Caki2 (cell line): ENCODE measurements around the gene SMAD2. TPM values are rescaled to one million over a fixed set of nuclear protein-coding genes. Genes with fewer than 3 reads are reported as not detected.
"Not testable (repeated sequence)": the region's sequence is repeated elsewhere in the genome, so short reads cannot be mapped to it uniquely, and the experiment has no call there.

Experiments
- DNase-seq: peaks from one replicate; pipeline ENCODE4 v3.0.0-alpha.2; 2015; ENCODE audit warnings: low read depth
- in situ Hi-C: cut with HindIII; loops from 2 replicates; pipeline ENCODE4 v1.10.0; 2016; ENCODE audit warnings: low sequenced_read_pairs, low pct_unique_long_range_greater_than_20kb, mixed read lengths
- total RNA-seq: library from RNA; depleted of rRNA; stranded (reverse); fragments of >200 nt; shearing (Covaris generic); gene quantifications from 2 replicates; pipeline ENCODE4 v1.2.3, GENCODE V29; 2014; ENCODE audit warnings: low replicate concordance

The SMAD2 gene
- total RNA-seq, 1 experiment from 2014 or later, result 48.9 TPM

- in situ Hi-C loops, result no loop called here
- no peak for DNase-seq
These were observed 59.2 kb downstream of the SMAD2 start for GRCh38 chr18:47871288-47871687.

DNA sequence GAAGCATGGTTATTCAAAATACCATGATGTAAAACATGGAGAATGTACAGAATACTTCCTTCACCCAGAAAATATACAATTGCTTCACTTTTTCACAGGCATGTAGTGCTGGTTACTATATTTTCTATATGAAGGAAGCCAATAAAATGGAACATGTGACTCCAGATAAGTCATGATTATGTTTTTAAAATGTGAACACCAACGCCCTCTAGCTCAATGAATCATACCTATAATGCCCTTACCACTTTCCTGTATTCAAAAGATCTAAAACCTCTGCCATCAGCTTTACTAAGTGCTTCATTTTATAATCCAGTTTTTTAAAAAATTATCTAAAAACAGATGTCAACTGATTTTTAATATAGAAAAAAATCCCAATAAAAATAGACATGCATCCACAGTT, 59.9 kb downstream of the SMAD2 start:
- in situ Hi-C loops, result no loop called here
- no peak for DNase-seq

DNA sequence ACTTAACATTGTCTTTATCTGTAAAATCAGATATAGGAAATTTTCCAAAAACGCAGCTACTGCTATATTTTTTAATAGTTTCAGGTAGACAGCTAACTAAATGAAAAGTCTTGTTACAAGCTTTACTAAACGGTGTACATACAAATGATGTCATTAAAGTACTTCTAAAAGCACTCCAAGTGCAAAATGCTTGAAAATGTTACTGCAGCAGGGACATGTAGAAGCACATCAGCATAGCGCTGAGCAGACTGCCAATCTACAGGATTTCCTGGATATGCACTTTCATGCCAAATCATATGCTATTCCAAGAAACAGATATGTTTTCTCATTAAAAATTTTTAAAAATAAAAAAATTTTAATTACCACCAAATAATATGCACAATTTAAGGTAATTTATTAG, 61.7 kb downstream of the SMAD2 start:
- in situ Hi-C loops, result no loop called here
- DNase-seq, result no peak

- no peak for DNase-seq
- in situ Hi-C loops, result no loop called here
These were observed 65.3 kb downstream of the SMAD2 start for GRCh38 chr18:47865183-47865582.

DNA sequence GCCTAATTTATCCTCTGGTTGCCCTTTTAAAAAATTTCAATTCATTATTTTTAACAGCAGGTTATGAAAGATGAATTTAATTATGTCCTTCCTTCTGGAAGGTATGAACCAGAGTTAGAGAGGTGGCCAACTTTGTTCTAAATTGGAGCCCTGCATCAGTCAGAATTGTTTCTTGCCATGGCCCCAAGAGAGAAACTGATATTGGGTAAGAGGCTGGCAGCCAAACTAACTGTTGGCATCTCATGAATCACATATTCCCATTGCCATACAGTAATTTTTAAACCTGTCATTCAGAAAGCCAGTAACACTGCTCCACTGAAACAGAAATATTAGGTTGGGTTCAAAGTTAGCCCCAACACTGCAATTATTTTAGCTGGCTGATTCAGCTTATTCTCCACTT, 67.4 kb downstream of the SMAD2 start:
- no peak for DNase-seq
- in situ Hi-C loops, result no loop called here

DNA sequence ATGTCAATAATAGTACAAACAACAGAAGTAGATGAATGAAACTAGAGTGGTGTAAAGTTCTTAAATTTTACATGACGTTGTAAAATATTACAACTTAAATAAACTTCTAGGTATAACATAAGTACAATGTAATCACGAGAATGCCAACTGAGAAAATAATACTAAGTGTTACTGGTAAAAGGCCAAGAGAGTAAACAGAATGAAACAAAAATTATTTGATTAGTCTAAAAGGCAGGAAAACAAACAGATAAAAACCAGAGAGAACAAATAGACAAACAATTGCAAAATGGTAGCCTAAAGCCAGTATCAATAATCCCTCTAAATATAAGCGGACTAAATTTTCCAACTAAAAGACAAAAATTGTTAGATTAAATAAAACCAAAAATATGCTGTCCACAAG, 71.9 kb downstream of the SMAD2 start:
- in situ Hi-C loops, result no loop called here

DNA sequence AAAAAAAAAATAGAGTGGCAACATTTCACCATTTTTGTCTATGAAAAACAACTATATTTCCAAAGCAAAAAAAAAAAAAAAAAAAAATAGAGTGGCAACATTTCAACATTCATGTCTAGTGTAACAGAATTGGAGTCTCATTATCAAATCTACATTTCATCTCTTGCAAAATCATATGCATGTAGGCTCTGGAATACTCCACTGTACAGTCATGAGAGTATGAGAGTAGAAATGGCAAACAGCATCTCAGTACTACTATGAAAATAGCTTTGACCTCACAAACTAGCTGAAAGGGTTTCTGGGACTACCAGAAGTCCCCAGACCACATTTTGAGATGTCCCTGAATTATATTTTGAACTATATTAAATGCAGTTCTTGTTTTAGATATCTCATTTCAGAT, 82.8 kb downstream of the SMAD2 start:
- DNase-seq, result no peak
- in situ Hi-C loops, result no loop called here

More for the DNA sequence above, 71.9 kb downstream of the SMAD2 start:
- no peak for DNase-seq

DNA sequence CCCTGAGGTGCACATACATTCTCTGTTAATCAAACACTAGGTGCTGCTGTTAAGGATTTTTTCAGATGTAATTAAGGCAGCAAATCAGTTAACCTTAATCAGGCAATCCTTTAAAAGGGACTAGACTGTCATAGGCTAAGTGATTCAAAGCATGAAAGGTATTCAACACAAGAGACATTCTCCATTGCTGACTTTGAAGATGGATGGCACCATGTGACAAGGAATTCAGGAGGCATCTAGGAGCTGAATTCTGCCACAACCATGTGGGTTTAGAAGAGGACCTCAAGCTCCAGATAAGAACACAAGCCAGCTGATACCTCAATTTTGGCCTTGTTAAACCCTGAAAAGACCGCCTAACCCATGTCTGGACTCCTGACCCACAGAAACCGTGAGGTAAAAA, 84.0 kb downstream of the SMAD2 start:
- in situ Hi-C loops, result no loop called here
- no peak for DNase-seq

GRCh38 chr18:47844828-47845498, 85.5 kb downstream of the SMAD2 start:
- no peak for DNase-seq
- in situ Hi-C loops, result no loop called here

DNA sequence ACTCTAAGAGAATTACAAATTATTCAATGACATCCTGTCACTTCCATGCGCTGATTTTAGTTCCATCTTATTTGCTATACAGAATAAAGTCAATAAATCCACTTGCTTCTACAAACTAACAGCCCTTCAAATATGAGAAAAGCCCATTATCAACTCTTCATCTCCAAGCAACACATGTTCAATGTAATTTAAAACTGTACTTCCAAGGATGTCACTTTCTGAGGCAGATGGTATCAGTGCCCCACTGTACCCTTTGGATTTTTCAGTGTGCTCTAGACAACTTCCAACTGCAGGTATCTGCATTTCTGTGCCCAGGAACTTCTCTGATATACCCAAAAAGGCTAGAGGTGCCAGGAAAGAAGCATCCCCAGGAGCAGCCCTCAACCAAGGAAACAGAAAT, 87.6 kb downstream of the SMAD2 start:
- no peak for DNase-seq
- in situ Hi-C loops, result no loop called here

DNA sequence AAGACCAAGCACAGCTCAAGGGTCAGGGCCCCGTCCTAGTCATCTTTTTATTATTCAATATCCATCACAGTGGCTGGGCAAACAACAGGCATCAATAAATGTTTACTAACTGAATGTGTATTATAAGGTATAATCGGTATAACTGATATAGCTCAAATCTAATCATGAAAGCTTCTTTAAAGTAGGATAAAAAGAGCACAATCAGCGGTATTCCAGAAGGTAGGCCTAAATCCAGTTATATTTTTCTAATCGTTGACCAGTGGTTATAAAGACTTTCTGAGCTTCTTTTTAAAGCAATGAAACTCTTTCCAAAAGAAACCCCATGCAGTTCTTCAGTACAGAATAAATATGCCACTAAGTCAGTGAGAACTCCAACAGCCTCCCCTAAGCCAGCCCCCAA, 92.1 kb downstream of the SMAD2 start:
- DNase-seq, result no peak
- in situ Hi-C loops, result no loop called here

- in situ Hi-C loops, result no loop called here
- no peak for DNase-seq
These were observed 98.1 kb downstream of the SMAD2 start for GRCh38 chr18:47832348-47832747.

DNA sequence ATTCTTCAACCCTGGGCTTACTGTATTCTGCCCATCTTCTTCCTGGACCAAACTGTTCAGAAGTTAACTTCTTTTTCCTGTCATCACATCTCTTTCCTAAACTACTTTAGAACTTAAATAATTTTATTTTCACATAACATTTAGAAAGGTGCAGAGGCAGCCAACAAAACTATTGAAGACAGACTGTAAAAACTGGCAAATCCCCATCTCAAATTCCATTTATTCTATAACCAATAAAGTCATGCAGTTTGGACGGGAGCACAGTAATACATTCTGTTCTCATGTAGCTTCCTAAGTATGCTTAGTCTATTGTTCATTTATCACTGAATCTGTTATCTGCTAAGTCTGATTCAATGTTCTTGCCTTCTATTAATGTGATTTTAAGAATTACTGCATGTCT, 99.1 kb downstream of the SMAD2 start:
- DNase-seq, result no peak
- in situ Hi-C loops, result no loop called here

- no peak for DNase-seq
- in situ Hi-C loops, result no loop called here
These were observed 99.7 kb downstream of the SMAD2 start for GRCh38 chr18:47830772-47831171.

GRCh38 chr18:47829831-47830230, 100.6 kb downstream of the SMAD2 start:
- in situ Hi-C loops, result no loop called here
- no peak for DNase-seq

- DNase-seq, in situ Hi-C loops: not testable (repeated sequence)
These were observed 102.4 kb downstream of the SMAD2 start for GRCh38 chr18:47828031-47828430.

DNA sequence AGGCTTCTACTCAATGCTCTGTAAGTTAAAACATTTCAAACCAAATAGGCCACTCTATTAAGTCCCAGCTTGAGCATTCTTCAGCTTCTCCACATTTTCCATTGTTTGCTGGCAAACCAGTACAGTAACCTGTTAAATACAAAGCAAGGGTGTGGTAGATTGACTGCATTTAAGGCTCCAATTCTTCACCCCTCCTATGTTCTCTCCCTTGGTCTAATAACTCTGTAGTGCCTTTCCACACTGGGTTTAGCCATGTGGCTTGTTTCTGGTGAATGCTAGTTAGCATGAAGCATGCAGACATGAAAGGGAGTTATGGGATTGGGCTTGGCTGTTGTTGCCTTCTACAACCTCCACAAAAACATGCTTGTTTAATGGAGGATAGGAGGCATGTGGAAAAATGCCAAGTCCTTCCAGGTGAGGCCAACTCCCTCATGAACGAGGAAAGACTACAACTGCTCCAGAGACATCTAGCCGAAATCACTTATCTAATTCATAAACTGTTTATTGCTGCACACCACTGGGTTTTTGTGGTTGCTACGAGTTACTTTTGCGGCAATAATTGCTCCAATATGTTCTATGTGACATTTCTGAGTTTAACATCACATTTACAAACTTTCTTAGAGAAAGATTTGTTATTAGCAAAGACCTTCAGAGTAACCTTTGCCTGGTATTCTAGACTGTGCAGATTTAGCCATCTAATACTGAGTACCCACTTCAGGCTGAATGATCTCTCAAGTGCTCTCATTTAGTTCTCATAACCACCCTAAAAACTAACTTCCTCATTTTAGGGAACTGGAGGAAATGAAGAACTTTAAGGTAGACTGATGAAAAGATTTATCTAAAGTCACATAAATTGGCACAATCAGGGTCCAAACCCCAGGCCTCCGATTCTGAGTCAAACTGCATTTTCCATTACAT, 104.0 kb downstream of the SMAD2 start:
- DNase-seq, result no peak
- in situ Hi-C loops, result no loop called here

- in situ Hi-C loops, result no loop called here
These were observed 109.1 kb downstream of the SMAD2 start for GRCh38 chr18:47821314-47821713.

DNA sequence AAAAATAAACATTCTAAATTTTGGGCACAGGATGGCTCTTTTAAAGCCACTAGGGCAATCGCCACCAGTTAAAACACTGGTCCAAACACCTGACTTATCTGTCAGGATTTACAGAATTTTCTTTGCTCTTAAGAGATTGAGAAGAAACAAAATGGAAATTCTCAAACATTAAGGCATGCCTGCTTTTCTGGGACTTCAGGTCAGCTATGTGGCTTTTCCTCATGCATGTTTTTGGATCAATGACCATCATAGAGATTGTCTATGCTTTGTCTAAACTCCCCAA, 112.7 kb downstream of the SMAD2 start:
- in situ Hi-C loops, result no loop called here
- DNase-seq, result no peak

More at GRCh38 chr18:47821314-47821713, 109.1 kb downstream of the SMAD2 start:
- DNase-seq, result no peak
